B cell (primary cell): Measurements from ENCODE around the gene USP33. TPM values are rescaled to one million over a fixed set of nuclear protein-coding genes. Genes with fewer than 3 reads are reported as not detected.

ENCODE experiments used
- ATAC-seq: fragments of 200-7000 bp; cut with Tn5 transposase; one replicate; pipeline ENCODE4 v1.10.0; 2021; ENCODE audit warnings: low read depth, mild to moderate bottlenecking, moderate number of reproducible peaks, moderate library complexity
- CTCF ChIA-PET: fragments of 350-600 bp; sonication (Branson Sonifier 250); formaldehyde crosslinking; loops from one replicate; lab custom pipeline; 2021; ENCODE audit warnings: antibody characterized with exemption, inconsistent platforms; lab: Charles Lee
- POLR2A ChIA-PET: fragments of 350-600 bp; sonication (Branson Sonifier 250); formaldehyde crosslinking; loops from one replicate; lab custom pipeline; 2021; ENCODE audit warnings: antibody characterized with exemption; lab: Charles Lee
- DNase-seq: peaks from one replicate; pipeline ENCODE4 v3.0.0; 2013
- H2AFZ ChIP-seq: 2 replicates; pipeline ENCODE4 v1.6.1; 2012; ENCODE audit warnings: mild to moderate bottlenecking, low read depth, low read length; ENCODE audit not compliant: insufficient read depth, poor library complexity, severe bottlenecking
- H3K27ac ChIP-seq, 2 donors: 1 replicate in 1 of 2; 2 replicates in 1 of 2; pipeline ENCODE4 v1.5.1; 2012 to 2013; ENCODE audit warnings: low read length in 2 of 2, mild to moderate bottlenecking in 2 of 2, moderate library complexity in 1 of 2
- H3K27me3 ChIP-seq, 4 experiments: fragments of 200-600 bp in 1 of 4; sonication (generic) in 1 of 4; replicated peaks in 1 of 4; 1 replicate in 2 of 4; 2 replicates in 2 of 4; pipeline versions ENCODE4 v1.6.1 to v1.7.0; 2013 to 2016; ENCODE audit warnings: low read length in 3 of 4, mild to moderate bottlenecking in 2 of 4, mixed read lengths in 1 of 4, moderate library complexity in 1 of 4; ENCODE audit not compliant: insufficient read depth in 4 of 4, control insufficient read depth in 3 of 4; ENCODE audit errors: control extremely low read depth in 1 of 4
- H3K36me3 ChIP-seq, 2 experiments: replicated peaks in 1 of 2; 1 replicate in 1 of 2; 2 replicates in 1 of 2; pipeline versions ENCODE4 v1.6.1 to v1.7.1; 2013; ENCODE audit warnings: low read length in 1 of 2; ENCODE audit not compliant: insufficient read depth in 2 of 2, control insufficient read depth in 1 of 2; ENCODE audit errors: control extremely low read depth in 1 of 2, extremely low read depth in 1 of 2
- H3K4me1 ChIP-seq, 2 donors: fragments of 200-600 bp in 1 of 2; sonication (generic) in 1 of 2; 1 replicate in 1 of 2; 2 replicates in 1 of 2; pipeline versions ENCODE4 v1.5.1 to v1.6.1; 2013 to 2017; ENCODE audit warnings: low read length in 2 of 2; ENCODE audit not compliant: control insufficient read depth in 2 of 2, insufficient read depth in 2 of 2
- H3K4me2 ChIP-seq: replicated peaks from 2 replicates; pipeline ENCODE3; 2012; ENCODE audit warnings: mild to moderate bottlenecking, low read depth, low read length; ENCODE audit not compliant: poor library complexity, severe bottlenecking
- H3K4me3 ChIP-seq, 5 experiments: fragments of 200-600 bp in 1 of 5; sonication (generic) in 1 of 5; 1 replicate in 3 of 5; 2 replicates in 2 of 5; pipeline versions ENCODE4 v1.5.1 to v1.7.0; 2011 to 2016; ENCODE audit warnings: low read length in 4 of 5, mild to moderate bottlenecking in 4 of 5, low read depth in 2 of 5, control low read depth in 1 of 5, moderate library complexity in 1 of 5; ENCODE audit not compliant: insufficient read depth in 1 of 5; ENCODE audit errors: control extremely low read depth in 1 of 5, extremely low read depth in 1 of 5
- H3K79me2 ChIP-seq: fragments of 200-600 bp; sonication (generic); one replicate; pipeline ENCODE4 v1.6.0; 2016; ENCODE audit warnings: low read length; ENCODE audit not compliant: control insufficient read depth, insufficient read depth
- H3K9ac ChIP-seq: fragments of 200-600 bp; sonication (generic); 2 replicates; pipeline ENCODE4 v1.6.1; 2017; ENCODE audit warnings: mild to moderate bottlenecking, low read length, moderate library complexity
- H3K9me3 ChIP-seq, 3 donors: one replicate each; pipeline versions ENCODE4 v1.6.1 to v1.7.1; 2013; ENCODE audit warnings: low read length in 2 of 3; ENCODE audit not compliant: control insufficient read depth in 2 of 3, insufficient read depth in 1 of 3; ENCODE audit errors: control extremely low read depth in 1 of 3
- H4K20me1 ChIP-seq: 2 replicates; pipeline ENCODE4 v1.6.0; 2012; ENCODE audit warnings: mild to moderate bottlenecking, low read length; ENCODE audit not compliant: insufficient read depth, control insufficient read depth, poor library complexity, severe bottlenecking
- H3K27ac Mint-ChIP-seq: one replicate; pipeline ENCODE4 v1.8.0; 2021; ENCODE audit warnings: mixed read lengths
- H3K27me3 Mint-ChIP-seq: one replicate; pipeline ENCODE4 v1.8.0; 2021; ENCODE audit warnings: mixed read lengths
- H3K4me1 Mint-ChIP-seq: one replicate; pipeline ENCODE4 v1.8.0; 2021; ENCODE audit warnings: mixed read lengths
- H3K4me3 Mint-ChIP-seq: one replicate; pipeline ENCODE4 v1.8.0; 2021; ENCODE audit warnings: mixed read lengths
- H3K9me3 Mint-ChIP-seq: one replicate; pipeline ENCODE4 v1.8.0; 2022; ENCODE audit warnings: mixed read lengths; ENCODE audit not compliant: insufficient read depth
- CTCF ChIP-seq: fragments of 200-600 bp; IDR thresholded peaks from one replicate; pipeline ENCODE4 v1.8.0; 2022; ENCODE audit warnings: antibody characterized with exemption, mild to moderate bottlenecking
- EZH2 ChIP-seq: IDR thresholded peaks from 2 replicates; pipeline ENCODE4 v1.6.1; 2012; ENCODE audit warnings: borderline replicate concordance, low read depth, mild to moderate bottlenecking, moderate library complexity, low read length; ENCODE audit not compliant: insufficient read depth, poor library complexity, severe bottlenecking
- whole genome bisulfite sequencing: methylation state at CpG from one replicate; pipeline ENCODE4 v1.1.5; 2013; ENCODE audit warnings: missing lambda C conversion rate; ENCODE audit not compliant: insufficient coverage; 5-methylcytosine and 5-hydroxymethylcytosine counted together
- intact Hi-C: fragments of 100-400 bp; cut with micrococcal nuclease; formaldehyde crosslinking; loops from one replicate; pipeline ENCODE4 v1.10.0; 2022
- polyA plus RNA-seq: library from polyadenylated mRNA; depleted of rRNA; stranded (reverse); fragments of >200 nt; gene quantifications from 2 replicates; pipeline ENCODE4 v1.2.3, GENCODE V29; 2012
- total RNA-seq, 2 donors: library from RNA; stranded (reverse); fragments of 120-200 nt in 1 of 2; gene quantifications; 1 replicate in 1 of 2; 2 replicates in 1 of 2; pipeline versions ENCODE4 v1.2.3 to v1.2.4, GENCODE V29; 2013 to 2022

Gene USP33
- total and polyA plus RNA-seq, 2 donors (not counting 1 experiment from before 2014, with no cell fraction given), result 24.8 to 83.4 TPM

- TF ChIP-seq CTCF (no peak), EZH2 (no peak)
- peaks cover 0 to 1% (median 0%) of the 10 kb centered on the region in 4 experiments for H3K27me3 ChIP-seq
- Mint-ChIP-seq H3K4me1 (peaks cover 28% of the 10 kb centered on the region), H3K9me3 (no peaks in the 10 kb centered on the region), H3K4me3 (peak within 1 kb of the TSS; percentile 94), H3K27me3 (peaks cover 2% of the 10 kb centered on the region), H3K27ac (peak within 1 kb of the TSS; percentile 89)
- ChIA-PET POLR2A (interaction anchor here (0.6 to 1.5 kb wide), 7 partner anchors 20 to 225 kb away, joined by 3 to 23 read pairs (median 5); partner anchors contain the start of genes DNAJB4, FUBP1, USP33 and ZZZ3), CTCF (interaction anchor here (1.1 kb wide), 1 partner anchor 9 kb away, joined by 4 read pairs; no protein-coding TSS in a partner anchor)
- peaks cover 52% of the 10 kb centered on the region for H3K79me2 ChIP-seq
- WGBS, result under 1% methylated on average over 40 of the region's 40 CpGs
- H3K4me2 ChIP-seq, result peak within 1 kb of the TSS; percentile 95
- H3K4me1 ChIP-seq, result peaks cover 9 to 11% of the 10 kb centered on the region in 2 donors
- H3K27ac ChIP-seq, result peak within 1 kb of the TSS; percentile 45 to 85
- H3K4me3 ChIP-seq, result peak within 1 kb of the TSS; percentile 57 to 95 (median 83)
- DNase-seq, result peak; percentile 92
- intact Hi-C loops, result loop anchor here (1.0 to 2.0 kb wide), 4 partner anchors 20 to 1993 kb away; partner anchors contain the start of genes FUBP1, RABGGTB, USP33 and ZZZ3
- no peaks in the 10 kb centered on the region for H3K9me3 ChIP-seq
- peak within 1 kb of the TSS; percentile 100 for H2AFZ ChIP-seq
- H3K9ac ChIP-seq, result peak within 1 kb of the TSS; percentile 97
- peaks cover 10% of the 10 kb centered on the region for H4K20me1 ChIP-seq
- peaks cover 0 to 6% of the 10 kb centered on the region in 2 experiments for H3K36me3 ChIP-seq
- peak; percentile 97 for ATAC-seq
Observed at GRCh38 chr1:77779529-77780281, 20.1 kb upstream of the USP33 start, which contains the start of gene MIGA1. TSS of gene MIGA1 (plus strand) at chr1:77779649. CDS start at chr1:77783253, 3,604 bp downstream.
